T-helper 2 cell treated with Interferon-gamma antibody and Interleukin-4, amounts not matched to agents 100 ng/mL and 5 ng/mL, for 36 hours (primary cell): ENCODE results near the gene GRK3. TPM values are rescaled to one million over a fixed set of nuclear protein-coding genes. Genes with fewer than 3 reads are reported as not detected.
"Not testable (repeated sequence)": the region's sequence is repeated elsewhere in the genome, so short reads cannot be mapped to it uniquely, and the experiment has no call there.

Experiments
- intact Hi-C: fragments of 100-400 bp; cut with micrococcal nuclease; formaldehyde crosslinking; loops from one replicate; pipeline ENCODE4 v1.15.1; 2023
- total RNA-seq: library from RNA; stranded (reverse); gene quantifications from 2 replicates; pipeline ENCODE4 v1.2.3, GENCODE V29; 2022

GRK3 gene
- total RNA-seq, 1 donor from 2014 or later = 45.0 TPM

DNA sequence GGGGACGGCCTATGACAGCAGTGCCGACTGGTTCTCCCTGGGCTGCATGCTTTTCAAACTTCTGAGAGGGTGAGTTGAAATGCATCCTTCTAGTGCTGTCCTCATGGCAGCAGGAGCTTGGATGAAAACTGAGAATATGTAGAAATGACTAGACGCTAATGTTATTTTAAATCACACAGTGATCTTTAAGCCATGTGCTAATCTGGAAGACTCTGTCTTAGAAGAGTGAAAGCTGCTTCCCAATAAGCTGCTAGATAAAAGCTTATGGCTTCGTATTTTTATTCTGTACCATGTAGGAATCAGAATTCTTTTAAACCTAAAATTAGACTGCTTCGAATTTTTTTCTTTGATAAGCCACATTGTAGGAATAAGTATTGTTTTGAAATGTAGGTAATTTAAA lies 130.7 kb downstream of the GRK3 start:
- intact Hi-C loops = no loop called here

GRCh38 chr22:25696763-25697162 lies 132.3 kb downstream of the GRK3 start:
- intact Hi-C loops = no loop called here

- intact Hi-C loops = no loop called here
Observed at GRCh38 chr22:25697181-25697664, 132.7 kb downstream of the GRK3 start.

DNA sequence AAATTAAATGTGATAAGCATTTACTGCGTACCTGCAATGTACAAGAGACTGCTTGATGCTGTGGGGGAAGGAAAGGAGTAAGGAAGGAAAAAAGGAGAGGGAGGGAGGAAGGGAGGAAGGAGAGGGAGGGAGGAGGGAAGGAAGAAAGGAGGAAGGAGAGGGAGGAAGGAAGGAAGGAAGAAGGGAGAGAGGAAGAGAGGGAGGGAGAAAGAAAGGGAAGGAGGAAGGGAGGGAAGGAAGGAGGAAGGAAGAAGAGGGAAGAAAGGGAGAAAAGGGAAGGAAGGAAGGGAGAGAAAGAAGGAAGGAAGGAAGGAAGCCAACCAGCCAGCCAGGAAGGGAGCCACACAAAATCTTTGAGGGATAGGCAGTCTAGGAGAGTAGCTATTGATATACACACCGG lies 133.5 kb downstream of the GRK3 start:
- intact Hi-C loops = no loop called here

DNA sequence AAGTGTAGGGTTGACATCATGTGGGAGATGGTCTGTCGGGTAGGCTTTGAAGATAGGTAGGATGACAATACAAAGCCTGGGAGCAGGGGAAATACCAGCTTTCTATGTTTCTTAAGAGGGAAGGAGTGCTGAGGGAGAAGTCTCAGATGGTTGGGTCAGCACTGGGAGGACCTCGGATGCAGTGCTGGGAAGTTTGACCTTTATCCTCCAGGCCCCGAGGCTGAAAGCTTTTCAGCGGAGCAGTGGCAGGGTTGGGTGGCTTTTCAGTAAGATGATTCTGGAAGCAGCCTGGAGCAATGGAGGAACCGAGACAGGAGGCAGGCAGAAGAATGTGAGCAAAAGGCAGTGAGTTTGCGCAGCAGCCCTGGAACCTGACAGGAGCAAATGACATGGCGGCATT lies 134.0 kb downstream of the GRK3 start:
- intact Hi-C loops = no loop called here

DNA sequence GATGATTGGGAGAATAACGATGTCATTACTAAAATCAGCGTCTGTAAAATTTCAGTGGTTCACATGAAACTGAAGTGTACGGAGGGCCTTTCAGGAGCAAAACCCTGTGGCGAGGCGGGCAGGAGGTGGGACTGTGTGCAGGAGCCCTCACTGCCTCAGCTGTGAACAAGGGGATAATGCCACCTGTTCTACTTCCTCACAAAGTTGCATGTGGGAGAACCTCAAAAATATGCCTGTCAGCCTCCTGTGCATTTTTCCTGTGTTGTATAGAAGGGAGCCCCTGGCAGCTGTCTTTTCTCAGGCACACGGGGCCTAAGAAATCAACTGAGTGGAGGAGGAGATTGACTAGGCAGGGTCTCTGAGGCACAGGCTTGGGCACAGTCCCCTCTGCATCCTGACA lies 134.5 kb downstream of the GRK3 start:
- intact Hi-C loops = no loop called here

GRCh38 chr22:25701056-25701780 lies 136.7 kb downstream of the GRK3 start:
- intact Hi-C loops = loop anchor here (5.0 kb wide), 2 partner anchors 159 to 254 kb away; no protein-coding TSS in a partner anchor

GRCh38 chr22:25702040-25702439 lies 137.6 kb downstream of the GRK3 start:
- intact Hi-C loops = loop anchor here (2.0 to 5.0 kb wide), 3 partner anchors 160 to 255 kb away; no protein-coding TSS in a partner anchor

DNA sequence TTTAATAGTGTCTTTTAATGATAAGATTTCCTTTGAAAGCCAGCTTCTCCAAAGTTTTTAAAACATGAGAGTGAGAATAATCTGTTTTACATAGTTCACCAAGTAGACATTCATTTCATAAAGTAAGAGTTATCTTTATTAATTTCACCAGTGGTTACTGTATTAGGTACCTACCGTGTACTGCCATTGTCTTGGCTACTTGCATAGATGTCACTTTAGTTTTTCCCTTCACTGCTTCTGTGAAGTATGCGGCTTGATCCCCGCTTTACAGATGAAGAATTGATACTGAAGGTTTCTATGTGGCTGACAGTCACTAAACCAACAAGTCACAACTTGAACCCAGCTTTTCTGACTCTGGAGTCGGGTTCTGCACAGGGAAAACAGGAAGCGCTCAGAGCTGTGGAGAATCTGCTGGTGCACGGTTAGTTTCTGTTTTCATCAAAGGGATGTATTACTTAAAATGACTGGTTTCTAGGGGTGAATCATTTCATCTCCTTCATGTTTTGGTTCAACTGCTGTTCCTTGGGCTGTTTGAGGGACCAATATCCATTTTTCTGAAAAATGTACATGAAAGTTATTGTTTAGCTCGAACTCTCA lies 138.2 kb downstream of the GRK3 start:
- intact Hi-C loops = loop anchor here (1.0 to 5.0 kb wide), 5 partner anchors 34 to 255 kb away; no protein-coding TSS in a partner anchor

- intact Hi-C loops = loop anchor here (5.0 kb wide), 2 partner anchors 162 to 257 kb away; no protein-coding TSS in a partner anchor
Observed at GRCh38 chr22:25704701-25705100, 140.2 kb downstream of the GRK3 start.

DNA sequence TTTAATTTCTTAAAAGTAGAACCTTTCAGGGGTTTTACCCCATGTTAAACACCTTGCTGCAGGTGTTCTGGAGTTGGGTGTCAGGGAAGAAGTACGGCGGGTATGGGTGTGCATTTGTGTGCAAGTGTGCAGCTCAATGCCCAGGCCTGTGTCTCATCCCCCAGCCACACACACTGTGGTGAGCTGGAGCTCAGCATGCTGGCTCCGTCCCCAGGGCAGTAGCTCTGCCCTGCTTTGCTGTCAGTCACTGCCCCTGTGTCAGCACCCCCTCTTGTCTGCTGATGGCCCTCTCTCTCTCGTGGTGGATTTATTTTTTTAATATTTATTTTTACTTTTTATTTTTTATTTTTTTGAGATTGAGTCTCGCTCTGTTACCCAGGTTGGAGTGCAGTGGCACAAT lies 141.7 kb downstream of the GRK3 start:
- intact Hi-C loops = no loop called here

- intact Hi-C loops = not testable (repeated sequence)
Observed at GRCh38 chr22:25708430-25708829, 144.0 kb downstream of the GRK3 start.

GRCh38 chr22:25709758-25710157 lies 145.3 kb downstream of the GRK3 start:
- intact Hi-C loops = no loop called here

DNA sequence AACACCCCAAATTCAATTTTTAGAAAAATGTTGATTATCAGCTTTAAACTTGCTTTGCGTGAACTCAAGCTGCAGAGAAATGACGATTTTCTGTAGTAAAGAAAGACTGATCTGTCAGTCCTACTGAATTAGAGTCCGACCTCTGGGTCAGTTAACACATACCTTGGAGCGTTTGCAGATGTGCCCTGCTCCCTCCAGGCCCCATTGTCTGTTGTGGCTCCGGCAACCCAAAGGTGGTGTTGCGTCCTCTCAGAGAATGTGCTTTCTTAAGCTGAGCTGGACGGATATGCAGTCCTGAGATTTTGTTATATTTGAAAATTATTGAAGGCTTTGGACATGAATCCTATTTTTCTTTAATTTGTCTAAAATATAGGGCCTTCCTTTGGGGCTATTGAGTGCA lies 146.0 kb downstream of the GRK3 start:
- intact Hi-C loops = no loop called here

DNA sequence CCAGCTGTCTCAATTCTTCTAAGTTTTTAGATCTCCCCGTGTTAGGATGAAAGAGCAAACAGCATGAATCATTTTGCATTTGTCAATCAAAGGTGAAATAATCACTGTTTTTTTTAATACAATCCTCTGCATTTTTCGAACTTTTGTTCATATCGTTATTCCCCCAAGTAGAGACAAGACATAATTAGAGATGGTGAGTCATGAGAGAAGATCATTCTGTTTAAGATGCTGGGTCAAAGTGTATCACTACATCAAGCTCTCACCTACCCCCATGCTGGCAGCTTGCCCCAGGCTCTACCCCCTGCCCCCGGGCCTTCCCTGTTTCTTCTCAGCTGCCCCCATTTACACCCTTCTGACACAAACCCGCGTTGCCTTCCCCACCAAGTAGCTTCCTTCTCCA lies 147.0 kb downstream of the GRK3 start:
- intact Hi-C loops = no loop called here

DNA sequence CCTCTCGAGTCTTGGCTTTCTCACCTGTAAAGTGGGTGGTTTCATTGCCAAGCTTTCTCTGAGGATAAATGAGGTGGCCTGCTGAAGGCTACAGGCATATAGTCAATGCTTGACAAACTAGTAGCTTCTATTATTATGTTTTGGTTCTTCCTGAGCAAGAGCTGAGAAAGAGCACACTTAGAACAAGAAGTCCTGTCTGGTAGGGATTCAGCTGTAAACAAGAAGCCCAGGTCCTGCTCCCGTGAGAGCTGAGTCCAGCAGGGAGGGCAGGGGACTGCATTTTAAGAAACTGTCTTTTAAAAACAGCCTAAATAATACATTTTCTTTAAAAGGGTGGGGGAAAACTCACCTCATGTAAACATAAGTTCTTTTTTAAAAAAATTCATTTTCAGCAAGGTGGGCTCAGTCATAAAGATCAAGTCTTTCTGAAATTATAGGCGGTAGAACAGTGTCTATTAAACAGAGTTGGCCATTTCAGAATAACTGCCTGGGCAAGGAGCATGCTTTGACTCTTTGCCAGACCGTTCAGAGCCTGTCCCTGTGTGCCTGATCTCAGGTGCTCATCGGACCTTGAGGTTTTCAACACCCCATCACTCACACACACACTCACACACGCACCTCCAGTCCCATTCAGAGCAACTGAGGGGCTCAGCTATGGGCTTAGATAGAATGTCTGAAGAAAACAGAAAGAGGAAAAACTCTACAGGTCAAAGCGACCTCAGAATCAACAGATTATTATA lies 148.4 kb downstream of the GRK3 start:
- intact Hi-C loops = no loop called here

DNA sequence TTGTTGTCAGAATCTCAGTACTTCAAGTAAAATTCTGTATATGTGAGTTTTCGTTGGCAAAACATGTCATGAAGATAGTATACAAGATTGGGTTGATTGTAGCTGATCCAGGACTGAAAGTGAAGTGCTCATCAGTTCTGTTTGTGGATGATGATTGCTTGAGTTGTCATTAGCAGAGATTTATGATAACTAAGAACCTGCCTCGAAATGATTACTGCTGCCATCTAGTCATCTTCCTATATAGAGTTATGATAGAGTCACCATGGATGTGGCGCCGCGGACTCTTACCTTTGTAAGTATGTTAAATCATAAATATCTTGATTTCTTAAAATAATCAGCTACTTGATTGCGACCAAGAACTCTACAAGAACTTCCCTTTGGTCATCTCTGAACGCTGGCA lies 149.6 kb downstream of the GRK3 start:
- intact Hi-C loops = no loop called here

GRCh38 chr22:25714739-25715138 lies 150.3 kb downstream of the GRK3 start:
- intact Hi-C loops = no loop called here

DNA sequence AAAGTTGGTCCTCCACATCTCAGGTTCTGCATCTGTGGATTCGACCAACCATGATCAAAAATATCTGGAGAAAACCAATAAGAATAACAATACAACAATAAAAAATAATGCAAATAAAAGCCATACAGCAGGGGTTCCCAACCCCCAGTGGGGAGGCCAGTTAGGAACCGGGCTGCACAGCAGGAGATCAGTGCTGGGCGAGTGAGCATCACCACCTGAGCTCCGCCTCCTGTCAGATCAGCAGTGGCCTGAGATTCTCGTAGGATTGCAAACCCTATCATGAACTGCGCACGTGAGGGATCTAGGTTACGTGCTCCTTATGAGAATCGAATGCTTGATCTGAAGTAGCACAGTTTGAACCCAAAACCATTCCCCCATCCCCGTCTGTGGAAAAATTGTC lies 152.2 kb downstream of the GRK3 start:
- intact Hi-C loops = no loop called here

- intact Hi-C loops = no loop called here
Observed at GRCh38 chr22:25718135-25718840, 153.8 kb downstream of the GRK3 start.

GRCh38 chr22:25722223-25722622 lies 157.7 kb downstream of the GRK3 start:
- intact Hi-C loops = no loop called here
